Keratinocyte (primary cell): ENCODE results near the gene MIEN1.

ENCODE experiments used
- EZH2 ChIP-seq: IDR thresholded peaks from one replicate; pipeline ENCODE4 v1.6.1; 2012; ENCODE audit warnings: inconsistent platforms, mild to moderate bottlenecking, low read length, moderate library complexity
- TF ChIP-seq, protein P1 (sequence below), 3 experiments: IDR thresholded peaks in 1 of 3; conservative IDR thresholded peaks in 1 of 3; optimal IDR thresholded peaks in 1 of 3; 2 replicates in 2 of 3; 3 replicates in 1 of 3; pipeline versions ENCODE3 to v1.5.1; 2011; ENCODE audit warnings: low read length in 3 of 3, mild to moderate bottlenecking in 3 of 3, moderate library complexity in 2 of 3, control low read depth in 1 of 3, inconsistent platforms in 1 of 3; ENCODE audit not compliant: insufficient read depth in 2 of 3; ENCODE audit errors: extremely low read depth in 1 of 3

DNA sequence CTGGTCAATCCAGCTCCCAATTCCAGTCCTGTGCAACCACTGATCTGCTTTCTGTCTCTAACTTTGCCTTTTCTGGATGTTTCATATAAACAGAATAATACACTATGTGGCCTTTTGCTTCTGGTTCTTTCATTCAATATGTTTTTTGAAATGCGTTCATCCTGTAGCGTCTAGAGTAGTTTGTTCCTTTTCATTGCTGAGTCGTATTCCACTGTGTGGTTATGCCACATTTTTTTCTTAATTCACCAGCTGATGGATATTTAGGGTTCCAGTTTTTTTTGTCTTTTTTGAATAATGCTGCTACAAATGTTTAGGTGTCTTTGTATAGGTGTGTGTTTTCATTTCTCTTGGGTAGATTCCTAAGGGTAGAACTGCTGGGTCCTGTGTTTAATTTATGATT lies 2.3 kb upstream of the MIEN1 start:
- TF ChIP-seq, protein P1, sequence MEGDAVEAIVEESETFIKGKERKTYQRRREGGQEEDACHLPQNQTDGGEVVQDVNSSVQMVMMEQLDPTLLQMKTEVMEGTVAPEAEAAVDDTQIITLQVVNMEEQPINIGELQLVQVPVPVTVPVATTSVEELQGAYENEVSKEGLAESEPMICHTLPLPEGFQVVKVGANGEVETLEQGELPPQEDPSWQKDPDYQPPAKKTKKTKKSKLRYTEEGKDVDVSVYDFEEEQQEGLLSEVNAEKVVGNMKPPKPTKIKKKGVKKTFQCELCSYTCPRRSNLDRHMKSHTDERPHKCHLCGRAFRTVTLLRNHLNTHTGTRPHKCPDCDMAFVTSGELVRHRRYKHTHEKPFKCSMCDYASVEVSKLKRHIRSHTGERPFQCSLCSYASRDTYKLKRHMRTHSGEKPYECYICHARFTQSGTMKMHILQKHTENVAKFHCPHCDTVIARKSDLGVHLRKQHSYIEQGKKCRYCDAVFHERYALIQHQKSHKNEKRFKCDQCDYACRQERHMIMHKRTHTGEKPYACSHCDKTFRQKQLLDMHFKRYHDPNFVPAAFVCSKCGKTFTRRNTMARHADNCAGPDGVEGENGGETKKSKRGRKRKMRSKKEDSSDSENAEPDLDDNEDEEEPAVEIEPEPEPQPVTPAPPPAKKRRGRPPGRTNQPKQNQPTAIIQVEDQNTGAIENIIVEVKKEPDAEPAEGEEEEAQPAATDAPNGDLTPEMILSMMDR (optimal IDR thresholded peaks at IDR 0.05 in 1 of 3, IDR thresholded peaks at IDR 0.05 in 1 of 3, conservative IDR thresholded peaks at IDR 0.05 in 1 of 3; ENCODE audit: extremely low read depth in 1 of 3, insufficient read depth in 2 of 3, low read length in 3 of 3): no peak
- no peak for TF ChIP-seq EZH2
